ENCODE data around the gene TES. TPM values are rescaled to one million over a fixed set of nuclear protein-coding genes. Genes with fewer than 3 reads are reported as not detected.

The TES gene
- total and polyA plus RNA-seq, 4 donors: 5.7 to 11.8 (median 7.5) TPM

GRCh38 chr7:116182023-116182422 is 28.3 kb upstream of the TES start:
- TF ChIP-seq RAD21 (IDR thresholded peaks at IDR 0.05): no peak
- TF ChIP-seq REST (IDR thresholded peaks at IDR 0.05): no peak
- TF ChIP-seq RXRA (IDR thresholded peaks at IDR 0.05): no peak
- TF ChIP-seq NR2F2 (IDR thresholded peaks at IDR 0.05): no peak
- no peak for TF ChIP-seq FOXA2 (IDR thresholded peaks at IDR 0.05)
- TF ChIP-seq ATF3 (IDR thresholded peaks at IDR 0.05): no peak
- no peak for TF ChIP-seq HNF4A (conservative IDR thresholded peaks at IDR 0.05)
- TF ChIP-seq TAF1 (conservative IDR thresholded peaks at IDR 0.05): no peak
- no peak for TF ChIP-seq YY1 (IDR thresholded peaks at IDR 0.05)
- TF ChIP-seq EGR1 (IDR thresholded peaks at IDR 0.05; ENCODE audit: low read depth in 2 of 2): no peak
- TF ChIP-seq FOXA1 (IDR thresholded peaks at IDR 0.05): no peak
- TF ChIP-seq HNF4G (IDR thresholded peaks at IDR 0.05): no peak
- TF ChIP-seq MAX (IDR thresholded peaks at IDR 0.05): no peak
- no peak for TF ChIP-seq ZBTB33 (IDR thresholded peaks at IDR 0.05)
- TF ChIP-seq SP1 (IDR thresholded peaks at IDR 0.05): no peak
- no peak for TF ChIP-seq CTCF (IDR thresholded peaks at IDR 0.05; ENCODE audit: low read depth, low read length, missing input control)
- no peak for TF ChIP-seq GABPA (IDR thresholded peaks at IDR 0.05 in 1 of 2, conservative IDR thresholded peaks at IDR 0.05 in 1 of 2)
- no peak for TF ChIP-seq JUND (IDR thresholded peaks at IDR 0.05)
- WGBS: 92% methylated on average over 30 of the region's 30 CpGs
- Histone ChIP-seq H3K36me3 (ENCODE audit: control insufficient read depth in 4 of 4, insufficient read depth in 3 of 4, low read depth in 1 of 4, low read length in 3 of 4) (no peaks in the 10 kb centered on the region), H3K9me3 (ENCODE audit: control insufficient read depth in 4 of 4, low read length in 3 of 4) (no peaks in the 10 kb centered on the region), H3K27ac (ENCODE audit: low read depth in 1 of 2, low read length in 2 of 2) (no peak overlapping the region), H3K27me3 (ENCODE audit: control insufficient read depth in 4 of 4, insufficient read depth in 4 of 4, low read length in 3 of 4) (no peaks in the 10 kb centered on the region), H3K9ac (ENCODE audit: low read depth in 1 of 2, low read length in 2 of 2) (no peak overlapping the region), H3K4me1 (ENCODE audit: control insufficient read depth in 4 of 4, insufficient read depth in 4 of 4, low read length in 3 of 4) (no peaks in the 10 kb centered on the region), H3K4me3 (ENCODE audit: low read depth in 1 of 3, low read length in 3 of 3) (no peak overlapping the region)
- no peak for DNase-seq (ENCODE audit: low spot score)

All from liver (tissue), 9 donors.